ENCODE data around the gene CDK6.

DNA sequence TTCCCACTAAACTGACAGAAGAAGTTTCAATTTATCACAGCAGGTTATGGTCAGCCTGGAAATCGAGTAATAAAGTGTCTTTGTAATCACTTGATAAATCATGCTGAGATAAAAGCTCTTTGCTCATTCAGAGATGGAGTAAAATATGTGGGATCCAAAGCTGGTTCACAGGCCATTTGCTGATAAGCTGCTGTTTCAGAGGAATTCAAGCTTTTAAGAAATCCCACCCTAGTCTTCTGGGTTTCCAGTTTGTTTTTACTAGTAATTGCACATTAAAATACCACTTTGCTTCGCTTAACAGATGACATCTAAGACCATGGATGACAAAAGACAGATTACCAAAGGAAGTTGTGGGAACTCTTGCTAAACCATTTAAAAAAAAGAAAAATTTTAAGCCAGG is 37.4 kb upstream of the CDK6 start:
- TF ChIP-seq CTCF (IDR thresholded peaks at IDR 0.05), result no peak
- TF ChIP-seq POLR2AphosphoS5 (IDR thresholded peaks at IDR 0.05), result no peak
- no peak for TF ChIP-seq POLR2A (IDR thresholded peaks at IDR 0.05)

Measured in prostate gland (tissue), 2 donors.